Type B pancreatic cell (in vitro differentiated cells): ENCODE measurements around the gene FAM3A. TPM values are rescaled to one million over a fixed set of nuclear protein-coding genes. Genes with fewer than 3 reads are reported as not detected.

Experiments used
- DNase-seq: peaks from one replicate; pipeline ENCODE4 v3.0.0; 2021; ENCODE audit warnings: mixed read lengths; ENCODE audit not compliant: unreplicated experiment; ENCODE audit errors: extremely low spot score
- H3K27ac Mint-ChIP-seq: 2 replicates; pipeline ENCODE4 v1.8.0; 2021; ENCODE audit warnings: mild to moderate bottlenecking, mixed read lengths
- H3K27me3 Mint-ChIP-seq: 2 replicates; pipeline ENCODE4 v1.8.0; 2021; ENCODE audit warnings: mixed read lengths
- H3K36me3 Mint-ChIP-seq: 2 replicates; pipeline ENCODE4 v1.8.0; 2021; ENCODE audit warnings: mixed read lengths
- H3K4me1 Mint-ChIP-seq: one replicate; pipeline ENCODE4 v1.8.0; 2021; ENCODE audit warnings: mixed read lengths; ENCODE audit not compliant: unreplicated experiment
- H3K4me3 Mint-ChIP-seq: 2 replicates; pipeline ENCODE4 v1.8.0; 2021; ENCODE audit warnings: mild to moderate bottlenecking, mixed read lengths
- H3K9me3 Mint-ChIP-seq: 2 replicates; pipeline ENCODE4 v1.8.0; 2021; ENCODE audit warnings: mixed read lengths
- CTCF ChIP-seq: fragments of 200-600 bp; sonication (generic); conservative IDR thresholded peaks from 2 replicates; pipeline ENCODE4 v1.5.0; 2021; ENCODE audit warnings: antibody characterized with exemption, mild to moderate bottlenecking
- total RNA-seq: library from RNA; stranded (reverse); gene quantifications from 2 replicates; pipeline ENCODE4 v1.2.1, GENCODE V29; 2021; ENCODE audit warnings: low replicate concordance

FAM3A gene
- total RNA-seq, 1 donor from 2014 or later = 34.1 TPM

GRCh38 chrX:154508384-154508745 is 7.7 kb downstream of the FAM3A start:
- H3K9me3 Mint-ChIP-seq = no peaks in the 10 kb centered on the region

GRCh38 chrX:154507673-154508383 is 8.2 kb downstream of the FAM3A start:
- no peaks in the 10 kb centered on the region for H3K9me3 Mint-ChIP-seq

More at GRCh38 chrX:154508384-154508745, 7.7 kb downstream of the FAM3A start:
- no peak for DNase-seq
- no peak overlapping the region for H3K27ac Mint-ChIP-seq
- H3K4me3 Mint-ChIP-seq = no peak overlapping the region
- no peak for TF ChIP-seq CTCF
- no peaks in the 10 kb centered on the region for H3K27me3 Mint-ChIP-seq
- H3K36me3 Mint-ChIP-seq = peaks cover 14% of the 10 kb centered on the region
- H3K4me1 Mint-ChIP-seq = no peaks in the 10 kb centered on the region

GRCh38 chrX:154506483-154507332 is 9.3 kb downstream of the FAM3A start:
- TF ChIP-seq CTCF = no peak

More at GRCh38 chrX:154507673-154508383, 8.2 kb downstream of the FAM3A start:
- Mint-ChIP-seq H3K4me3 (no peak overlapping the region), H3K27ac (no peak overlapping the region), H3K4me1 (no peaks in the 10 kb centered on the region), H3K36me3 (peaks cover 14% of the 10 kb centered on the region), H3K27me3 (no peaks in the 10 kb centered on the region)
- DNase-seq = no peak
- no peak for TF ChIP-seq CTCF

GRCh38 chrX:154505734-154506133 is 10.3 kb downstream of the FAM3A start:
- no peak overlapping the region for H3K27ac Mint-ChIP-seq
- DNase-seq = no peak
- H3K4me1 Mint-ChIP-seq = no peaks in the 10 kb centered on the region
- H3K27me3 Mint-ChIP-seq = no peaks in the 10 kb centered on the region
- H3K4me3 Mint-ChIP-seq = no peak overlapping the region
- H3K9me3 Mint-ChIP-seq = no peaks in the 10 kb centered on the region
- TF ChIP-seq CTCF = no peak
- H3K36me3 Mint-ChIP-seq = peaks cover 14% of the 10 kb centered on the region

More at GRCh38 chrX:154506483-154507332, 9.3 kb downstream of the FAM3A start:
- Mint-ChIP-seq H3K4me1 (no peaks in the 10 kb centered on the region), H3K4me3 (no peak overlapping the region), H3K9me3 (no peaks in the 10 kb centered on the region), H3K27ac (no peak overlapping the region), H3K36me3 (peaks cover 14% of the 10 kb centered on the region), H3K27me3 (no peaks in the 10 kb centered on the region)
- no peak for DNase-seq

- no peak overlapping the region for H3K4me3 Mint-ChIP-seq
- H3K27ac Mint-ChIP-seq = no peak overlapping the region
- H3K9me3 Mint-ChIP-seq = no peaks in the 10 kb centered on the region
- no peaks in the 10 kb centered on the region for H3K27me3 Mint-ChIP-seq
- no peaks in the 10 kb centered on the region for H3K36me3 Mint-ChIP-seq
- DNase-seq = no peak
- H3K4me1 Mint-ChIP-seq = no peaks in the 10 kb centered on the region
- no peak for TF ChIP-seq CTCF
These were observed 13.0 kb downstream of the FAM3A start for GRCh38 chrX:154502989-154503388.
